ENCODE data around the gene WBP11.

DNA sequence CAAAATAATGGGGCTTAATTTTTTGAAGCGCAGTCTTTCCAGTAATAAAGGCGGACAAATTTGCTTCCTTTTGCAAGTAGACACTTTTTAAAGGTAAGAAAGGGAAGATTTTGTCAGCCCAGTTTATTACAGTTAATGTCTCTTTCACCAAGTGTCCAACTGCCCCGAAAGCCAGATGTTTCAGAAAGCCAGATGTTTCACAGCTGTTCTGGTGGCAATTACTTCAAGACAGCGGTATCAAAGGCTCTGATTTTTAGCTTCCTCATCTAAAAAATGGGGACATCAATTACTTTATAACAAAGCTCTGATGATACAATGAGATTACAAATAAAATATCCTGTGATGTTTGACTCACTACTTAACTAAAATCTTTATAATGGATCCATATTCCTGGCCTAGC lies 1.0 kb downstream of the WBP11 start:
- no peak for TF ChIP-seq CTCF (IDR thresholded peaks at IDR 0.05; ENCODE audit: insufficient read depth, low read length, poor library complexity, severe bottlenecking)
- no peak for TF ChIP-seq EZH2phosphoT487 (conservative IDR thresholded peaks at IDR 0.05; ENCODE audit: low read length)
